GM03348 (cell line): Measurements from ENCODE around the gene PPFIBP2.

ENCODE experiments used
- DNase-seq: peaks from one replicate; pipeline ENCODE4 v3.0.0; 2012; ENCODE audit warnings: low spot score

PPFIBP2 gene

GRCh38 chr11:7527029-7527428 is 13.2 kb downstream of the PPFIBP2 start:
- no peak for DNase-seq

DNA sequence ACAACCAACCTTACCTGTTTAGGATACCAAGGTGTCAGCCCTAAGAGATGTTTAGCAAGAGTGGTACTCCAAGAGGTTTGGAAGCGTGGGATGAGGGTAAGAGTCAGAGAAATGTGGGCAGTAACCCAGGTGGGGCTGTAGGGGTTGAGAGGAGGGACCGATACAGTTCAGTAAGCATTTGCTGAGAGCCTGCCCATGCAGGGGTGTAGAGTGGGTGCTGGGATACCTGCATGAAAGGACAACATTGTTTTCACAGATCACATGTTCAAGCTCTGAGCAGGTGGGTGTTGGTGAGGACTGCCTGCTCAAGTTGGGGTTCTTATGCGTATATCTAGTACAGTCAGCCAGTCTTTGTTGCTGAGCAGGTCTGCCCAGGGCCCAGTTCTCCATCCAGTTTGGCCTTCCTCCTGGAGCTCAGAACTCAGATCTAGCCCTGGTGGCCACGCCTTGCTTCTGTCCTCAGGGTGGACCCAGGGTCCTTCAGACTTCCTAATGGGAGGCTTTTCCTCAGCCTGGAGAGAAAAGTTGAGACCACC is 14.8 kb downstream of the PPFIBP2 start:
- DNase-seq = no peak

DNA sequence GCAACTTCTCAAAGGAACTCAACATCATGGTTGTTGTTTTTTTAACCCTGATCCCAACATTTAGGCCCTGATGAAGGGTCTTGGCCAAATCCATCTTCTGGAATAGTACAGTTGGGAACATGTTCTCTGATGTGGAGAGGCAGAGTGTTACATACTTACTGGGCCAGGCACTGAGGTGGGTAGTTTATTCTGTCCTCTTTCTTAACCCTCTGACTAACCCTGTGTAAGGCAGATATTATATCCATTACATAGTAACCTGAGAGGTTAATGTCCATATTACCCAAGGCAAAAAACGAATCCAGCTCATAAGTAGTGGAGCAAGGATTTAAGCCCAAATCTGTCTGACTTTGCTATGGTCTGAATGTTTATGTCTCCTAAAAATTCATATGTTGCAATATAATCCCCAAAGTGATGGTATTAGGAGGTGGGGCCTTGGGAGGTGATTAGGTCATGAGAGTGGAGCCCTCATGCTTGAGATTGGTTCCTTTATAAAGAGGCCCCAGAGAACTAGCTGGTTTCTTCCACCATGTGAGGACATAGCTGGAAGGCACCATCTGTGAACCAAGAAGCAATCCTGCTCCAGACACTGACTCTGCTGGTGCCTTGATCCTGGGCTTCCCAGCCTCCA is 16.3 kb downstream of the PPFIBP2 start:
- no peak for DNase-seq

DNA sequence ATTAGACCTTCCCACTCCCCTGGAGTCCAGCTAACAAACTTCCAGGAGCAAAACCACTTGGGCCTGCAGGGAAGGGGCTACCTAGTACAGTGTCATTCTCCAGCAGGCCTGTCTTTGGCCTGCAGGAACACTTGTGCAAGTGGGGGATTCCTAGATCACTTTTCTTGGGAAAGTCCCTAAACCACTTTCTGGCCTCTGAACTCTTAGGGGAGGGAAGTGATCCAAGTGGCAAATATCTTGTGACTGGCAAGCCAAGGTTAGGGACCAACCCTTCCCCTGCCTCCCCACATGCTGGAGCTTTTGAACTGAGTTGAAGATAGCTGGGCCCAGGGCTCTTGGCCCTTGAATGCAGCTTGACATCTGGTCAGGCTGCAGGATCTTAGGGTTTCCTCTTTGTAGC is 17.2 kb downstream of the PPFIBP2 start:
- DNase-seq = no peak

DNA sequence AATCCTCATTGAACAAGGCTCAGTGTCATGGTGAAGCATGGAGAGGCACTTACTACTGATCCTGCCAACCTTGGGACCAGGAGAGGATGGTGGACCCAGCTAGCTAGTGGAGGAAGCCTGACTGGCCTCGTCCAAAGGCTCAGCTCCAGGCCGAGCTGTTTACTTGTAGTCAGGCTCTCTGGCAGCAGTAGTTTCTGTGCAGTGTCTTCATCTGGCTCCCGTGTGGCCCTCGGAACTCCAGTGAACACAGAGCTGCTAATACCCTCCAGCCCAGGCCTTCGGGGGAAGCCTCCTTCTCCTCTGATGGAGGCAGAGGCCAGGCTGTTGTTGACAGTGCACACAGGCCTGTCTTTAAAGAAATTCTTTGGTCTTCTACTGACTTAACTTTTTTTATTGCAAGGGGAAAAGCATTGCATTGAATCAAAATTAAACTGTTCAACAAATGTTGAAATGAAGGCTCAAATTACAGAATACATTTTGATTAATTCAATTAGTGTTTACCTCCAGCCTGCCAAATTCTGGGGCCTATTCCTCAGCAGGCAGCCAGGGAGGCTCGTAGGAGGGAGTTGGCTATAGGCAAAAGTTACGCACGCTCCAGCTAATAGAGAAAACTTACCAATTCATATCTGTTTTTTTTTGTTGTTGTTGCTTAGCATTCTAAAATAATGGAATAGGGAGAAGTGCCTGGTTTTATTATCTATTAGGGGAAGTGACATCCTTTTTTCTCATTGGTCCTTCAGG is 18.8 kb downstream of the PPFIBP2 start:
- DNase-seq = no peak

DNA sequence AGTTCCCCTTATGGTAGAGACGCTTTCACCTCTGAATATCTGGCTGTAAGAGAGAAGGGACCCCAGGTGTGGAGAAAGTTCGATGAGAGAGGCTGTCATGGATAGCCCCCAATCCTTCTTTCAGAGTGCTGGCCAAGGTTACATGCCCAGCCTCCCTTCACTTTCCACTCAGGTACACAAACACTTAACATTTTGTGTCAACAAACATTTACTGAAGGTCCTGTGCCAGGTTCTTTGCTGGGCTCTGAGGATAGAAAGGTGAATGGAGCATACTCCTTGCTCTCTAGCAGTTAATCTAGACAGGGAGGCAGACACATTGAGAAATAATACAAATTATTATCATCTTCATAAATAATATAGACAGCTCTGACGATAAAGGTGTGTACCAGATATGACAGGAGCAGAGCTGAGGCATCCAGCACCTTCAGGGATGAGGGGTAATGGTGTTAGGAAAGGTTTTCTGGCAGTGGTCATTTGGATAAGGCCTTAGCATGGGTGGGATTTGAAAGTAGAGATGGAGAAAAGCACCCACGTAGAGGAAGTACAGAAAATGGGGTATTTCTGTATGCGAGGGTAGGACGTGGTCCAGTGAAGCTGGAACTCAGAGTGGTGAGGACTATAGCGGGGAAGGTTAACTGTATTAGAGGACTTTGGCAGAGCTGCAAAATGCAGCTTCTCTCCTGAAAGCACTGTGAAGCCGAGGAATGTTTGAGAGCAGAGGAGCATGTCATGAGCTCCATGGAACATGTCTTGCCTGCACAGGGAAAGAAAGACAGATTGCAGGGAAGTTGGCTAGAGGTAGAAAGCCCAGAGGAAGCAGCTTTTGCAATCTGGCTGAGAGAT is 19.6 kb downstream of the PPFIBP2 start:
- no peak for DNase-seq

DNA sequence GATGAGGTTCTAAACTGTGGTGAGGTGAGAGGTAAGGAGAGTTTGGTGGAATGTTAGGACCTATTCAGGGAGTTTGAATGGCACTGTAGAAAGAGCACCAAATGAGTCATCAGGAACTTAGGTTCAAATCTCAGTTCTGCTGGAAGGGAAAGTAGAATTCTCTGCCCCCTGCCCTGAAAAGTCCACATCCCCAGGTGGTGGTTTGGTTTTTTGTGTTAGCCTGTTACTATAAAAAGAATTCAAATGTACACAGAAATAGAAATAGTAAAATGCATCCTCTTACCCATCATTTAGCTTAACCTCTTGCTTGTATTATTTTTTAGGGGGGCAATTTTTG is 20.2 kb downstream of the PPFIBP2 start:
- no peak for DNase-seq

- no peak for DNase-seq
Observed at GRCh38 chr11:7536100-7536499, 22.3 kb downstream of the PPFIBP2 start.

DNA sequence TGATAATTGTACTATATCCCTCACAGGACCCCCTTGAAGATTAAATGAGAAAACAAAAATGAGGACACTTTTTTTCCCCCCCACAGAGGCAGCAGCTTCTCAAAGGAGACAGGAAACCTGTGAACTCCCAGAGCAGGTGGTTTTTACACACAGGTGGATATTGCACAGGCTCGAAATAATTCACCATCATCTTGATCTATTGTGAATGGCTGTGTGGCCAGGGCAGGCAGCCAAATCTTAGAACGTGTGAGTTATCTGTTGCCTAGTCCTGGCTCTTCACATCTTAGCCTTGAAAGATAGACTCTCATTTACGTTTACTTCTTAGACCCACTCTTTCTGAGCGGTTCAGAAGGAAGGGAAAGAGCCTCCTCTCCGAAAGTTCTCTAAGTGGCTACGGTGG is 23.5 kb downstream of the PPFIBP2 start:
- no peak for DNase-seq

DNA sequence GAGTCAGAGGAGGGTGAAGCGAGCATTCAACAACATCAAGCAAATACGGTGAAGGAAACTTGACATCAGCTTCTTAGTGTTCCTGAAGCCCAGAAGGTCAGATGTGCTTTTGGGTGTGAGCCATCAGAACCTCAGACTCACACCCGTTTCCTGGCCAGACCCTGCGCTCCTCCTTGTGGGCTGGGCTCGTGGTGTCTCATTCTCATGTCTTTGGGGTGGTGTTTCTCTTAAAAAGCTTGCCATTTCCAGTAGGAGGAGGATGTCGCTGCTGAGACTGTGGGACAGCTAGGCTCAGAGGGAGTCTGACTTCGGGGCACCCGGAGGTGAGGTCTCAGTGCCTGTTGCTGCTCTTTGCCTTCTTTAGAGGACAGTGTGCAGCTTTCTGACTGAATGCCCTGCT is 24.2 kb downstream of the PPFIBP2 start:
- DNase-seq = peak; percentile 34

- peak; percentile 25 for DNase-seq
Observed at GRCh38 chr11:7538466-7539454, 25.0 kb downstream of the PPFIBP2 start.

GRCh38 chr11:7540830-7541555 is 27.2 kb downstream of the PPFIBP2 start:
- DNase-seq = no peak

- DNase-seq = no peak
Observed at GRCh38 chr11:7543302-7543701, 29.5 kb downstream of the PPFIBP2 start.

DNA sequence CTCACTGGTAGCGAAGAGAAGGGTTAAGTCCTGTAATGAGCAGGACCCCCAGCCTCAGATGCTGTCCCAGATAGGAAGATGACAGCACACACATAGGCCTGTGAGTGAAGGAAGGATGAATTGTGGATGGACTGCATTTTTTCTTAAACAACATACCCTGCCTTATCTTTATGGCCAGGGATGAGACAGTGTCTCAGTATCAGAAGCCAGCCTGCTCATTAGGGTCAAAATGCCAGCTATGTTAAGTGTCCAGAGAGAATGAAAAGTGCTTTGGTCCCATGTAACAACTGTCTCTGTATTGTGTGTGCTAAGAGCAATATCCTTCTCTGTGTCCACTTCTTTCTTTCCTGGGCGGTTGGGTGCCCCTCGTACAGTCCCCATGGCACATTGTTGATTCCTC is 30.2 kb downstream of the PPFIBP2 start:
- no peak for DNase-seq

- DNase-seq = no peak
Observed at GRCh38 chr11:7545611-7546010, 31.8 kb downstream of the PPFIBP2 start.

GRCh38 chr11:7546324-7546791 is 32.6 kb downstream of the PPFIBP2 start:
- no peak for DNase-seq

GRCh38 chr11:7547687-7548086 is 33.9 kb downstream of the PPFIBP2 start:
- DNase-seq = no peak

- no peak for DNase-seq
Observed at GRCh38 chr11:7548659-7549274, 35.0 kb downstream of the PPFIBP2 start.

DNA sequence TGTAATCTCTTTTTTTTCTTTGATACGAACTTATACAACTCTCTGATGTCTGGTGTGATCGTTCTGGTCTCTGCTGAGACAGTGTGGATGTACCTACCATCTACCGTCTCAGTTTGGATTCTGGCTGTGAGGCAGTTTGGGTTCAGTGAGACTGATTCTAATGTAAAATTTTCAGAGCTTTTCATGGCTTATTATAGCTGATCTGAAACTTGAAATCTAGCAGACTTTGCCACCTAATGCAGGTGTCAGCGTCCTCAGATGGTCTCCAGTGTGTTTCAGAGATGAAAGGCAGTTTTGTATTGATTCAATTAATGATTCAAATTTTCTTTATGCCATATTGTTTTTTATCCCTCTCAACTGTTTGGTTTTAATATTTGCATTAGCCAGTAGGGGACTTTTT is 35.9 kb downstream of the PPFIBP2 start:
- DNase-seq = no peak

GRCh38 chr11:7551571-7551970 is 37.8 kb downstream of the PPFIBP2 start:
- peak; percentile 65 for DNase-seq
